ENCODE results near the gene DEK. TPM values are rescaled to one million over a fixed set of nuclear protein-coding genes. Genes with fewer than 3 reads are reported as not detected.
"Not testable (repeated sequence)": the region's sequence is repeated elsewhere in the genome, so short reads cannot be mapped to it uniquely, and the experiment has no call there.

DEK gene
- 100 to 1,000 TPM; 213 to 252 (median 245) TPM for polyA plus RNA-seq (ENCODE audit: insufficient read length in 3 of 3)

GRCh38 chr6:18264219-18264922 is at the start of gene DEK:
Gene DEK, minus strand, starts transcription at chr6:18264530. Its CDS starts 543 bp downstream, at chr6:18263987.
- DNase-seq (ENCODE audit: low read depth in 3 of 3, low spot score in 2 of 3): peak in 2 of 3 donors; percentile 75 to 82

- no peak for DNase-seq (ENCODE audit: low read depth in 3 of 3, low spot score in 2 of 3)
Observed at GRCh38 chr6:18312368-18312767, 48.0 kb upstream of the DEK start.

GRCh38 chr6:18310010-18310409 is 45.7 kb upstream of the DEK start:
- DNase-seq (ENCODE audit: low read depth in 3 of 3, low spot score in 2 of 3): not testable (repeated sequence)

GRCh38 chr6:18309046-18309445 is 44.7 kb upstream of the DEK start:
- DNase-seq (ENCODE audit: low read depth in 3 of 3, low spot score in 2 of 3): no peak

- no peak for DNase-seq (ENCODE audit: low read depth in 3 of 3, low spot score in 2 of 3)
Observed at GRCh38 chr6:18308070-18308735, 43.9 kb upstream of the DEK start.

- DNase-seq (ENCODE audit: low read depth in 3 of 3, low spot score in 2 of 3): no peak
Observed at GRCh38 chr6:18306977-18307376, 42.6 kb upstream of the DEK start.

GRCh38 chr6:18302561-18303439 is 38.5 kb upstream of the DEK start:
- DNase-seq (ENCODE audit: low read depth in 3 of 3, low spot score in 2 of 3): no peak

GRCh38 chr6:18293076-18293904 is 29.0 kb upstream of the DEK start:
- DNase-seq (ENCODE audit: low read depth in 3 of 3, low spot score in 2 of 3): no peak

GRCh38 chr6:18289283-18289682 is 25.0 kb upstream of the DEK start:
- DNase-seq (ENCODE audit: low read depth in 3 of 3, low spot score in 2 of 3): no peak

- no peak for DNase-seq (ENCODE audit: low read depth in 3 of 3, low spot score in 2 of 3)
Observed at GRCh38 chr6:18284261-18284660, 19.9 kb upstream of the DEK start.

- no peak for DNase-seq (ENCODE audit: low read depth in 3 of 3, low spot score in 2 of 3)
Observed at GRCh38 chr6:18281564-18281963, 17.2 kb upstream of the DEK start.

GRCh38 chr6:18280084-18280483 is 15.8 kb upstream of the DEK start:
- DNase-seq (ENCODE audit: low read depth in 3 of 3, low spot score in 2 of 3): no peak

GRCh38 chr6:18279422-18279821 is 15.1 kb upstream of the DEK start:
- no peak for DNase-seq (ENCODE audit: low read depth in 3 of 3, low spot score in 2 of 3)

GRCh38 chr6:18277237-18278006 is 13.1 kb upstream of the DEK start:
- no peak for DNase-seq (ENCODE audit: low read depth in 3 of 3, low spot score in 2 of 3)

GRCh38 chr6:18276610-18277236 is 12.4 kb upstream of the DEK start:
- DNase-seq (ENCODE audit: low read depth in 3 of 3, low spot score in 2 of 3): no peak

GRCh38 chr6:18270216-18270615 is 5.9 kb upstream of the DEK start:
- DNase-seq (ENCODE audit: low read depth in 3 of 3, low spot score in 2 of 3): no peak

GRCh38 chr6:18269717-18270116 is 5.4 kb upstream of the DEK start:
- DNase-seq (ENCODE audit: low read depth in 3 of 3, low spot score in 2 of 3): no peak

GRCh38 chr6:18269253-18269652 is 4.9 kb upstream of the DEK start:
- DNase-seq (ENCODE audit: low read depth in 3 of 3, low spot score in 2 of 3): no peak

GRCh38 chr6:18268066-18268465 is 3.7 kb upstream of the DEK start:
- DNase-seq (ENCODE audit: low read depth in 3 of 3, low spot score in 2 of 3): no peak

Data from right renal cortex interstitium (tissue), 3 donors.